Chondrocyte (in vitro differentiated cells): ENCODE measurements around the gene PHACTR1. TPM values are rescaled to one million over a fixed set of nuclear protein-coding genes. Genes with fewer than 3 reads are reported as not detected.

ENCODE experiments used
- DNase-seq: peaks from one replicate; pipeline ENCODE4 v3.0.0; 2021; ENCODE audit warnings: mixed read lengths, low spot score
- H3K27ac Mint-ChIP-seq: one replicate; pipeline ENCODE4 v1.8.0; 2021; ENCODE audit warnings: mild to moderate bottlenecking, moderate library complexity, mixed read lengths; ENCODE audit not compliant: unreplicated experiment
- H3K27me3 Mint-ChIP-seq: 2 replicates; pipeline ENCODE4 v1.8.0; 2021; ENCODE audit warnings: low read depth, mixed read lengths
- H3K36me3 Mint-ChIP-seq: 2 replicates; pipeline ENCODE4 v1.8.0; 2021; ENCODE audit warnings: low read depth, mixed read lengths
- H3K4me1 Mint-ChIP-seq: 2 replicates; pipeline ENCODE4 v1.8.0; 2021; ENCODE audit warnings: low read depth, mild to moderate bottlenecking, mixed read lengths
- H3K4me3 Mint-ChIP-seq: one replicate; pipeline ENCODE4 v1.8.0; 2021; ENCODE audit warnings: mild to moderate bottlenecking, moderate library complexity, mixed read lengths; ENCODE audit not compliant: unreplicated experiment
- H3K9me3 Mint-ChIP-seq: 2 replicates; pipeline ENCODE4 v1.8.0; 2021; ENCODE audit warnings: low read depth, mixed read lengths
- total RNA-seq: library from RNA; stranded (reverse); gene quantifications from 3 replicates; pipeline ENCODE4 v1.2.1, GENCODE V29; 2021
- TF ChIP-seq, protein P1 (sequence below): fragments of 200-600 bp; sonication (generic); IDR thresholded peaks from 2 replicates; pipeline ENCODE4 v1.5.0; 2021; ENCODE audit warnings: antibody characterized with exemption, mild to moderate bottlenecking, moderate library complexity

PHACTR1 gene
- total RNA-seq, 1 donor from 2014 or later = 2.1 TPM

DNA sequence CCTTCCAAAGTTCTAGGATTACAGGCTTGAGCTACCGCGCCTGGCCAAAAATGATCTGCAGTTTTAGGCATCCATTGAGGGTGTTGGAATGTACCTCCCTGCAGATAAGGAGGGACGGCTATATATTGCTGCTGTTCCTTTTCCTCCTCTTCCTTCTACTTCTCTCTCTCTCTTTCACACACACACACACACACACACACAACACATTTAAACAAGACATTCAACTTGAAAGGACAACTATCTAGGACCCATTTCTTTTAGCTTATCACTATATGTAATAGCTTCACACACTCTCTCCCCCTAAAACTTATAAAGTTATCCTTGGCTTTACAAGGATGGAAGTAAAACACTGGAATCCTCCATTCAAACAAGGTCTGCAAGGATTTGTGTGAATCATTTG is 260.6 kb downstream of the PHACTR1 start:
- TF ChIP-seq, protein P1, sequence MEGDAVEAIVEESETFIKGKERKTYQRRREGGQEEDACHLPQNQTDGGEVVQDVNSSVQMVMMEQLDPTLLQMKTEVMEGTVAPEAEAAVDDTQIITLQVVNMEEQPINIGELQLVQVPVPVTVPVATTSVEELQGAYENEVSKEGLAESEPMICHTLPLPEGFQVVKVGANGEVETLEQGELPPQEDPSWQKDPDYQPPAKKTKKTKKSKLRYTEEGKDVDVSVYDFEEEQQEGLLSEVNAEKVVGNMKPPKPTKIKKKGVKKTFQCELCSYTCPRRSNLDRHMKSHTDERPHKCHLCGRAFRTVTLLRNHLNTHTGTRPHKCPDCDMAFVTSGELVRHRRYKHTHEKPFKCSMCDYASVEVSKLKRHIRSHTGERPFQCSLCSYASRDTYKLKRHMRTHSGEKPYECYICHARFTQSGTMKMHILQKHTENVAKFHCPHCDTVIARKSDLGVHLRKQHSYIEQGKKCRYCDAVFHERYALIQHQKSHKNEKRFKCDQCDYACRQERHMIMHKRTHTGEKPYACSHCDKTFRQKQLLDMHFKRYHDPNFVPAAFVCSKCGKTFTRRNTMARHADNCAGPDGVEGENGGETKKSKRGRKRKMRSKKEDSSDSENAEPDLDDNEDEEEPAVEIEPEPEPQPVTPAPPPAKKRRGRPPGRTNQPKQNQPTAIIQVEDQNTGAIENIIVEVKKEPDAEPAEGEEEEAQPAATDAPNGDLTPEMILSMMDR = no peak
- H3K27ac Mint-ChIP-seq = no peak overlapping the region
- H3K9me3 Mint-ChIP-seq = peaks cover 10% of the 10 kb centered on the region
- no peaks in the 10 kb centered on the region for H3K27me3 Mint-ChIP-seq
- DNase-seq = no peak
- peaks cover 8% of the 10 kb centered on the region for H3K4me1 Mint-ChIP-seq
- H3K36me3 Mint-ChIP-seq = peaks cover 1% of the 10 kb centered on the region
- no peak overlapping the region for H3K4me3 Mint-ChIP-seq

DNA sequence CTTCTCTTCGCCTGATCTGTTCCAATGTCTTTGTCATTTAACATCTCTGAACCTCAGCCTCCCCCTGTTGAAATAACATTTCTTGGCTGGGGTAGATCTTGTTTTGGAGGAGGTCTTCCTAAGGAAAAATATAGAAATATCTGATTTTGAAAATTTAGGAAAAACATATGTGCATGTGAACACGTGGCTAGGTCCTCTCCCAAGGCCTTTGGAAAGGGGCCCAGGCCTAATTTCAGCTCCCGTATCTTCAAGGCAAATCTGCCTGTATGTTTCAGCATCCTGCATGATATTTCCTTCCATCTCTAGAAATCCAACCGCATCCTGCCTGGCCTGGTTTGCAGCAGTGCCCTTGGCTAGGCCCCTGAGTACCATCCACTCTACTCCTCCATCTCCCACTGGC is 261.2 kb downstream of the PHACTR1 start:
- TF ChIP-seq, protein P1 = no peak
- no peak overlapping the region for H3K27ac Mint-ChIP-seq
- H3K36me3 Mint-ChIP-seq = peaks cover 1% of the 10 kb centered on the region
- no peak overlapping the region for H3K4me3 Mint-ChIP-seq
- H3K9me3 Mint-ChIP-seq = peaks cover 10% of the 10 kb centered on the region
- no peak for DNase-seq
- H3K4me1 Mint-ChIP-seq = peaks cover 7% of the 10 kb centered on the region
- no peaks in the 10 kb centered on the region for H3K27me3 Mint-ChIP-seq

DNA sequence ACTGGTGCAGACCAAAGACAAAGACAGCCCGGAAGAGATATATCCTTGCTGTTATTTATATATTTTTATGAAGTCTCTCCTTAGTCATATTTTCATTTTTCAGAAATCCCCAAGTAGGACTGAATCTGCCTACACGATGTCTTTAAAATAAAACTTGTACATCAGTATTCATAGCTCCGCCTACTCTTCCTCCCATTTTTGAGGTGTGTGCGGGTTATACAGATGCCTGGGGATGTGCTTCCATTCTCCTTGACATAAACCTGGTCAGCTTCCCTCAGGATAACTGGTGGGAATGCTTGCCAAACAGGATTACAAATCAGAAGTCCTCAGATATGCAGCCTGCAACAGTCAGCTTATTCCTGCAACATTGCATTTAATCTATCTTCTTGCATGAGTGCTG is 264.2 kb downstream of the PHACTR1 start:
- no peak overlapping the region for H3K27ac Mint-ChIP-seq
- TF ChIP-seq, protein P1 = no peak
- peaks cover 10% of the 10 kb centered on the region for H3K9me3 Mint-ChIP-seq
- H3K4me3 Mint-ChIP-seq = no peak overlapping the region
- no peaks in the 10 kb centered on the region for H3K4me1 Mint-ChIP-seq
- DNase-seq = no peak
- peaks cover 1% of the 10 kb centered on the region for H3K36me3 Mint-ChIP-seq
- H3K27me3 Mint-ChIP-seq = no peaks in the 10 kb centered on the region

DNA sequence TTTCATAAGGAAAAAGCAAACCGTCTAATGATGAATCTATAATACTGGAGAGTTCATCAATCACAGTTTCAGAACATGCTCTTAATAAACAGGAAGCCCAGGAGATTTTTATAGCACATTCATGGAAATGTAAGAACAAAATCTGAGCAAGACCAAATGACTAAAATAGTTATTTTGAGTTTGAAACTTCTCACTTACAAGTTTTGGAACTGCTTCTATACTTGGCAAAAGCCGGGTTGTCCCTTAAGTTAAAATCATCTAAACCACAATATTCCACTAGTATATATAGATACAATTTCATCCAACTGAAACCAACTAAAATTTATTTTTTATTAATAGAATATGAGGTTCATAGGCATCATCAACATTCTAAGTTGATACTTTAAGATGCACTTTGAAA is 268.2 kb downstream of the PHACTR1 start:
- no peak overlapping the region for H3K27ac Mint-ChIP-seq
- TF ChIP-seq, protein P1 = no peak
- no peaks in the 10 kb centered on the region for H3K4me1 Mint-ChIP-seq
- H3K36me3 Mint-ChIP-seq = peaks cover 1% of the 10 kb centered on the region
- DNase-seq = no peak
- H3K27me3 Mint-ChIP-seq = no peaks in the 10 kb centered on the region
- H3K4me3 Mint-ChIP-seq = no peak overlapping the region
- peaks cover 10% of the 10 kb centered on the region for H3K9me3 Mint-ChIP-seq

DNA sequence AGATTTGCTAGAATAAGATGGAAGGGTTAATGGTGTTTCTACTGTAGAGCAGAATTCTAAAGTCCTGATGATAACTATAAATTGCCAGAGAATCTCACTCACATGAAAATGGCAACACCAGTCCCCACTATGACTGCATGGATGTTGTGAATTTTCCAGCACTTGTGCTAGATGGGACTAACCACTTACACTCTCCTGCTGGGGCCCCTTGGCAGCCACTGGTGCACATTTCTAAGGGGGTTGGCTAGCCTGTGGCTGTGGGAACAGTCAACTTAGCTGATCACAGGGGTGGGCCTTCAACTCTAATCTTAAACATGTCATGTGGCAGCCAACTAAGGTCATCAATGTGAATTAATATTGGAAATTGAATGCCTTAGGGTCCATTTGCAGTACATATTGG is 271.2 kb downstream of the PHACTR1 start:
- H3K4me1 Mint-ChIP-seq = no peaks in the 10 kb centered on the region
- H3K9me3 Mint-ChIP-seq = peaks cover 2% of the 10 kb centered on the region
- no peaks in the 10 kb centered on the region for H3K36me3 Mint-ChIP-seq
- no peak for DNase-seq
- no peak overlapping the region for H3K4me3 Mint-ChIP-seq
- no peaks in the 10 kb centered on the region for H3K27me3 Mint-ChIP-seq
- no peak overlapping the region for H3K27ac Mint-ChIP-seq
- TF ChIP-seq, protein P1 = no peak
